ENCODE data around the gene EMILIN2. TPM values are rescaled to one million over a fixed set of nuclear protein-coding genes. Genes with fewer than 3 reads are reported as not detected.

EMILIN2 gene
- total and polyA plus RNA-seq, 9 of the 15 experiments (the other 6 are each of a cell fraction or from before 2014, with no cell fraction given): 0.01 to 0.40 (median 0.19) TPM

GRCh38 chr18:2874765-2875164, 28.0 kb downstream of the EMILIN2 start:
- Histone ChIP-seq H3K27me3 (ENCODE audit: control insufficient read depth in 2 of 2, insufficient read depth in 2 of 2, low read length in 2 of 2) (peaks cover 9 to 16% of the 10 kb centered on the region in 2 experiments), H3K9ac (ENCODE audit: insufficient read depth in 1 of 2, low read depth in 2 of 2, low read length in 2 of 2) (no peak overlapping the region), H3K36me3 (ENCODE audit: control insufficient read depth, insufficient read depth, low read length) (no peaks in the 10 kb centered on the region), H2AFZ (ENCODE audit: low read depth, low read length) (peak overlapping the region; percentile 61), H4K20me1 (replicated peaks; ENCODE audit: control insufficient read depth, insufficient read depth, low read length) (no peaks in the 10 kb centered on the region), H3K9me1 (ENCODE audit: control insufficient read depth, insufficient read depth, low read length) (no peaks in the 10 kb centered on the region), H3K79me2 (ENCODE audit: control insufficient read depth, insufficient read depth, low read length) (no peaks in the 10 kb centered on the region), H3K9me3 (replicated peaks; ENCODE audit: control insufficient read depth, insufficient read depth, low read depth, low read length) (no peaks in the 10 kb centered on the region), H3K4me2 (ENCODE audit: insufficient read depth, low read length) (no peak overlapping the region), H3K4me1 (replicated peaks in 1 of 2; ENCODE audit: control insufficient read depth in 2 of 2, insufficient read depth in 2 of 2, low read length in 2 of 2) (peaks cover 0 to 5% of the 10 kb centered on the region in 2 experiments; a peak in 2 of 5 replicates), H3K27ac (ENCODE audit: extremely low read depth, low read depth, low read length) (no peak overlapping the region), H3K4me3 (no peak overlapping the region)
- FAIRE-seq (no peak), ATAC-seq (no peak; the same call in 2 of the 3 replicates), DNase-seq (ENCODE audit: extremely low read depth in 1 of 4, low spot score in 3 of 4) (no peak)
- TF ChIP-seq GTF2A2 (tag; IDR thresholded peaks at IDR 0.05): no peak
- 0 out of 2 replicates have a peak, but pooled peaks have one; percentile 9 for TF ChIP-seq THAP7 (CRISPR knock-in tag; IDR thresholded peaks at IDR 0.05)
- TF ChIP-seq PYGO2 (tag; IDR thresholded peaks at IDR 0.05): no peak
- no peak for TF ChIP-seq HIVEP1 (CRISPR knock-in tag; IDR thresholded peaks at IDR 0.05)
- no peak for TF ChIP-seq SPI1 (IDR thresholded peaks at IDR 0.05; ENCODE audit: borderline replicate concordance, low read depth, low read length)
- TF ChIP-seq PHB (CRISPR knock-in tag; IDR thresholded peaks at IDR 0.05): no peak
- no peak for TF ChIP-seq FOXO4 (CRISPR knock-in tag; IDR thresholded peaks at IDR 0.05)
- intact Hi-C loops (cut with micrococcal nuclease): no loop called here
- CTCF ChIA-PET (ENCODE audit: low intra/inter-chr PET ratio): no interaction called here
- in situ Hi-C loops (cut with MboI): no loop called here
- POLR2A ChIA-PET: interaction anchor here (1.5 to 2.5 kb wide), 2 partner anchors 10 to 20 kb away, joined by 3 to 8 read pairs; no protein-coding TSS in a partner anchor
- no TSS peak for BruUV-seq (replicated peaks)
- 31% methylated on average over 7 of the region's 7 CpGs for WGBS (ENCODE audit: insufficient coverage, low coverage, missing lambda C conversion rate)
